Brain microvascular endothelial cell (primary cell): ENCODE results near the gene SLC7A1.

Source experiments
- DNase-seq: peaks from one replicate; pipeline ENCODE4 v3.0.0-alpha.2; 2020
- H3K27ac ChIP-seq: fragments of 250-450 bp; sonication (Bioruptor Pico); 2 replicates; pipeline ENCODE4 v1.5.1; 2020; ENCODE audit warnings: mild to moderate bottlenecking, moderate library complexity
- H3K27me3 ChIP-seq: fragments of 250-450 bp; sonication (Bioruptor Pico); replicated peaks from 2 replicates; pipeline ENCODE4 v1.5.1; 2020; ENCODE audit warnings: mild to moderate bottlenecking
- H3K36me3 ChIP-seq: fragments of 250-450 bp; sonication (Bioruptor Pico); replicated peaks from 2 replicates; pipeline ENCODE4 v1.5.1; 2020; ENCODE audit warnings: mild to moderate bottlenecking
- H3K4me3 ChIP-seq: 2 replicates; pipeline ENCODE4 v1.5.1; 2011; ENCODE audit warnings: low read depth, mild to moderate bottlenecking, control low read depth, low read length, moderate library complexity
- in situ Hi-C: cut with HindIII; loops from 2 replicates; pipeline ENCODE4 v1.10.0; 2017; ENCODE audit warnings: low sequenced_read_pairs, low pct_ligation_motif_present
- TF ChIP-seq, protein P1 (sequence below): IDR thresholded peaks from 2 replicates; pipeline ENCODE4 v1.5.1; 2011; ENCODE audit warnings: low read depth, mild to moderate bottlenecking, moderate library complexity, low read length, control low read depth, inconsistent platforms; ENCODE audit errors: missing control alignments

Gene SLC7A1

DNA sequence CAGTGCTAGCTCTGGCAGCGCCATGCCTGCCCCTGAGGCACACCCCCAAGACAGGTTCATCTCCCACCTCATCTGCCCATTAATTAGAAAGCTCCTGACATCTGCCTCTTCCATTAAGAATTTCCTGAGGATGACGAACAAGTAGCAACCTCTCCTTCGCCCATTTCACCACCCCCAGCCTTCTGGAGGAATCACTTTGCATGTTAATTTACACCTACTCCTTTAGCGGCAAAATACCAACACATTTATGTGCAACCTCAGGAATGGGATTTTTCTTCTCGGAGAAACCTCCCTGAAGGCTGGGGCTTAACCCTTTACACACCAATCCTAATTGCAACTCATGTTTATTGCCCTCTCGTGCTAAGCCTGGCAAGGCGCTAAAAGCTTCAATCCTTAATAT is 13.8 kb downstream of the SLC7A1 start:
- Histone ChIP-seq H3K27ac (no peak overlapping the region), H3K36me3 (peaks cover 1% of the 10 kb centered on the region), H3K4me3 (no peak overlapping the region), H3K27me3 (no peaks in the 10 kb centered on the region)
- no peak for DNase-seq
- TF ChIP-seq, protein P1, sequence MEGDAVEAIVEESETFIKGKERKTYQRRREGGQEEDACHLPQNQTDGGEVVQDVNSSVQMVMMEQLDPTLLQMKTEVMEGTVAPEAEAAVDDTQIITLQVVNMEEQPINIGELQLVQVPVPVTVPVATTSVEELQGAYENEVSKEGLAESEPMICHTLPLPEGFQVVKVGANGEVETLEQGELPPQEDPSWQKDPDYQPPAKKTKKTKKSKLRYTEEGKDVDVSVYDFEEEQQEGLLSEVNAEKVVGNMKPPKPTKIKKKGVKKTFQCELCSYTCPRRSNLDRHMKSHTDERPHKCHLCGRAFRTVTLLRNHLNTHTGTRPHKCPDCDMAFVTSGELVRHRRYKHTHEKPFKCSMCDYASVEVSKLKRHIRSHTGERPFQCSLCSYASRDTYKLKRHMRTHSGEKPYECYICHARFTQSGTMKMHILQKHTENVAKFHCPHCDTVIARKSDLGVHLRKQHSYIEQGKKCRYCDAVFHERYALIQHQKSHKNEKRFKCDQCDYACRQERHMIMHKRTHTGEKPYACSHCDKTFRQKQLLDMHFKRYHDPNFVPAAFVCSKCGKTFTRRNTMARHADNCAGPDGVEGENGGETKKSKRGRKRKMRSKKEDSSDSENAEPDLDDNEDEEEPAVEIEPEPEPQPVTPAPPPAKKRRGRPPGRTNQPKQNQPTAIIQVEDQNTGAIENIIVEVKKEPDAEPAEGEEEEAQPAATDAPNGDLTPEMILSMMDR, result no peak
- in situ Hi-C loops, result no loop called here

DNA sequence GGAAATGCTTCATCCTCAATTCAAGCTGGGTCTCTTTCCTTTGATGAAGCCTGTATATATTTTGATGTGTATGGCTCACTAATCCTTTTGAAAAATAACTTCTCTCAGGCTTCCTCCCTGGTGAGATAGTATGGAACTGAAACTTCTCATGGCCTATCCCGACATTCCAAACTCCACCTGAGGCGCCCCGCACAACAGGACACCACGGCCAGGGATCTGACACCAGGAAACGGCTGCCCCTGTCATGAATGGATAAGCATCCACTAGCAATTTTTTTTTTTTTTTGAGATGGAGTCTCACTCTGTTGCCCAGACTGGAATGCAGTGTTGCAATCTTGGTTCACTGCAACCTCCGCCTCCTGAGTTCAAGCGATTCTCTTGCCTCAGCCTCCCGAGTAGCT is 16.4 kb downstream of the SLC7A1 start:
- no peaks in the 10 kb centered on the region for H3K27me3 ChIP-seq
- TF ChIP-seq, protein P1, result no peak
- H3K27ac ChIP-seq, result no peak overlapping the region
- no peaks in the 10 kb centered on the region for H3K36me3 ChIP-seq
- no peak overlapping the region for H3K4me3 ChIP-seq
- no peak for DNase-seq
- in situ Hi-C loops, result no loop called here

DNA sequence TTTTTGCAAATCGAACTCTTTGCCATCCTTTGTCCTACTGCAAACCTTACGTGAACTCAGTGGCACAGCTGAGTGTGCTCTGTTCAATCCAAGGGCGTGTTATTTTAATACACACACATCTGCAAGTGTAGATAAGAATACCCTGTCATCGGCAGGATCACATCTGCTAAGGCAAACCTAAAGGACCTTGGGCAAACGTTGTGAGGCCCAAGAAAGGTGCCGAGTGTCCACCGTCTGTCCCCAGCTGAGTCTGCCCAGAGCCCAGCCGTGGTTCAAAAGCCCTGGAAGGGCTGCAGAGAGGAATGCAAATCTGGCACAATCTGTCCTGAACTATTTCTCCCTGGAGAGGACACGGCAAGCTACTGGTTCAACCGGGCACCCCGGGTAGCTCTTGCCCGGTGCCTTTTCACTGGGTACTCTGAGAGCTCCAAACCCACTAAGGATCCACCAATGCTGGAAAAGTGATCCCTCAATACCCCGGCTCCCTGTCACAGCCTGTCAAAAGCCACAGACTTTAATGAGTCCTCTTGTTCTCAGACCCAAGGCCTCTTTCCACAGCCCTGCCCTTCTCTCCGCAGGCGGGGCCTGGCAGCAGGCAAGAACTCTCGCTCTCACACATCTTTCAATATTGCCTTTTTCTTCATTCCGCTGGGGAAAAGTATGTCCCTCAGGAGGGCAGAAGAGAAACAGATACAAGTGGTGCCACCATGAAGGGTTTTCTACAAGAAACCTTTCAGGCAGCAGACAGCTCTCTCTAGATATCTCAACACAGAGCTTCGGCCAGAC is 17.0 kb downstream of the SLC7A1 start:
- H3K4me3 ChIP-seq, result no peak overlapping the region
- no peak overlapping the region for H3K27ac ChIP-seq
- TF ChIP-seq, protein P1, result no peak
- no peak for DNase-seq
- H3K36me3 ChIP-seq, result no peaks in the 10 kb centered on the region
- in situ Hi-C loops, result no loop called here
- no peaks in the 10 kb centered on the region for H3K27me3 ChIP-seq

DNA sequence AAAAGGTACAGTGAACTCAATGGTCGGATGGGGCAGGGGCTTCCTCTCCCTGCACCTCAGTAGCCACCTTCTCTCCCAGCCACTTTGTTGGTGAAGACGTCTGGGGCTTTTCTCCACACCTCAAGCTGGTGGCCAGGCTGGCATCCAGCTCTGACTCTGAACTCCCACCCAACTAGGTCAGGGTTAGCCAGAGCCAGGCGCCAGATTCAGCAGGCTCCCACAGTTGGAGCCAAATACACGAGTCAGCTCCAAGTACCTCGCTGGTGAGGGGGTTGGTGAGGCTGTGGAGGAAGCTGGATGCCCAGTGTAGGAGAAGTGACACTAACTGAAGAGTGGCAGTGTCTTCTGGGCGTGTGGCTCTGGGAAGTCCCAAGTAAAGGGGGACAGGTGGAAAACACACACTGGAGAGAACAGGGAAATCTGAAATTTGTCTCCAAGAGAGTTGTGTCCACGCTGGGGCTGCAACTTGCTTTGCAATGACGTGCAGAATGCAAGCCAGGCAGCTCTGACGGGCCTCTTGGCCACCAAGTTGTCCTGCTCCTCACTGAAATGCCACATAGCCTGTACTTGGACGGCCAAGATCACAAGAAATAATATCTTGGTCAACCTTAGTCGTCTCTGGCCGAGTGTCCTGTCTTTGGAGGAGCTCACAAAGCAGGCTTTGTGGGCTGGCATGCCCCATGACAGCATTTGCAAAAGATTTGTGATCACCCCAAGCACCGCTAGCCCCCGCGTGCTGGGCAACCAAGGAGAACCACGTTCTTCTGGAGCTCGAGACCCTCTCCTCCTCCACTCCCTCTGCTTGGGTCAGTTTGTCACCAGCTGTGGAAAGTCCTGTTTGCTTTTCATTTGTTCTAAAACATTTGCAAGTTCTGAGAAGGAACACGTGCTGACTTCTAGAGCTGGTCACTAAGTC is 18.1 kb downstream of the SLC7A1 start:
- Histone ChIP-seq H3K27me3 (no peaks in the 10 kb centered on the region), H3K4me3 (no peak overlapping the region), H3K36me3 (no peaks in the 10 kb centered on the region), H3K27ac (no peak overlapping the region)
- TF ChIP-seq, protein P1, result no peak
- no peak for DNase-seq
- in situ Hi-C loops, result no loop called here

DNA sequence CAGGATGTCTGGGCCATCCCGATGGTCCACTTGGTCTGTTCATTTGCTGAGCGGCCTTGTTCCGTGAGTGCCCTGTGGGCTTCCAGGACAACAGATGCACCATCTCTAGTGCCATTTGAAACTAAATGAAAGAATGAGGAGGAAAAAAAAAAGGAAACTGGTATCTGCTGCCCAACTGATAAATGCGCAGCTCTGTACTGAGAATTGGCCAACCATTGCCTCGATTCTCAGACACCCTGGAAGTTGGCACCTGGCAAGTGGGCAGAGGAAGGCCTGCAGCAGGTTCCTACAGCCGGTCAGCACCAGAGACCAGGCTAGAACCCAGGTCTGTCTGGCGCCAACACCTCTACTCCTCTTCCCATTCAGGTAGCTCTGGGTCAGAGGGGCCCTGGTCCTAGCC is 18.9 kb downstream of the SLC7A1 start:
- Histone ChIP-seq H3K27me3 (no peaks in the 10 kb centered on the region), H3K36me3 (no peaks in the 10 kb centered on the region), H3K4me3 (no peak overlapping the region), H3K27ac (no peak overlapping the region)
- TF ChIP-seq, protein P1, result no peak
- in situ Hi-C loops, result no loop called here
- DNase-seq, result no peak
